ENCODE measurements around the gene DOK7.
A peak's percentile ranks its signal among the peaks of the same experiment; 100 is the strongest.
"Not testable (repeated sequence)": the region's sequence is repeated elsewhere in the genome, so short reads cannot be mapped to it uniquely, and the experiment has no call there.

DOK7 gene

GRCh38 chr4:3451956-3452355 is 11.2 kb upstream of the DOK7 start:
- Mint-ChIP-seq H3K9me3 (peaks cover 6 to 8% of the 10 kb centered on the region in 2 donors), H3K27ac (no peak overlapping the region), H3K4me3 (no peak overlapping the region), H3K4me1 (ENCODE audit: low read depth in 2 of 2) (peaks cover 0 to 2% of the 10 kb centered on the region in 2 donors), H3K27me3 (peaks cover 0 to 32% of the 10 kb centered on the region in 2 donors), H3K36me3 (ENCODE audit: insufficient read depth) (no peaks in the 10 kb centered on the region)
- ATAC-seq (replicated peaks) (no peak), DNase-seq (no peak)

- Mint-ChIP-seq H3K27ac (no peak overlapping the region), H3K4me3 (no peak overlapping the region), H3K36me3 (ENCODE audit: insufficient read depth) (no peaks in the 10 kb centered on the region), H3K27me3 (peaks cover 0 to 33% of the 10 kb centered on the region in 2 donors), H3K9me3 (peaks cover 6 to 8% of the 10 kb centered on the region in 2 donors), H3K4me1 (ENCODE audit: low read depth in 2 of 2) (peaks cover 0 to 2% of the 10 kb centered on the region in 2 donors)
- no peak for DNase-seq
- ATAC-seq (replicated peaks) = no peak
Measured at GRCh38 chr4:3452376-3452775, 10.7 kb upstream of the DOK7 start.

GRCh38 chr4:3455596-3455995 is 7.5 kb upstream of the DOK7 start:
- not testable (repeated sequence) for H3K4me1 Mint-ChIP-seq (ENCODE audit: low read depth in 2 of 2); DNase-seq; H3K4me3 Mint-ChIP-seq; H3K36me3 Mint-ChIP-seq (ENCODE audit: insufficient read depth); H3K27ac Mint-ChIP-seq; ATAC-seq (replicated peaks); H3K9me3 Mint-ChIP-seq
- peaks cover 0 to 43% of the 10 kb centered on the region in 2 donors for H3K27me3 Mint-ChIP-seq

- DNase-seq = no peak
- Mint-ChIP-seq H3K27me3 (peaks cover 10 to 66% of the 10 kb centered on the region in 2 donors), H3K9me3 (peaks cover 6 to 8% of the 10 kb centered on the region in 2 donors), H3K36me3 (ENCODE audit: insufficient read depth) (no peaks in the 10 kb centered on the region), H3K4me3 (no peak overlapping the region), H3K27ac (no peak overlapping the region), H3K4me1 (ENCODE audit: low read depth in 2 of 2) (peaks cover 4% of the 10 kb centered on the region in 2 donors)
- ATAC-seq (replicated peaks) = no peak
Measured at GRCh38 chr4:3458371-3458770, 4.7 kb upstream of the DOK7 start.

GRCh38 chr4:3459156-3459555 is 4.0 kb upstream of the DOK7 start:
- DNase-seq; ATAC-seq (replicated peaks); H3K27ac Mint-ChIP-seq; H3K4me3 Mint-ChIP-seq; H3K4me1 Mint-ChIP-seq (ENCODE audit: low read depth in 2 of 2); H3K36me3 Mint-ChIP-seq (ENCODE audit: insufficient read depth); H3K9me3 Mint-ChIP-seq: not testable (repeated sequence)
- H3K27me3 Mint-ChIP-seq = peaks cover 11 to 68% of the 10 kb centered on the region in 2 donors

- H3K9me3 Mint-ChIP-seq = no peaks in the 10 kb centered on the region
- peaks cover 4% of the 10 kb centered on the region in 2 donors for H3K4me1 Mint-ChIP-seq (ENCODE audit: low read depth in 2 of 2)
- no peak for ATAC-seq (replicated peaks)
- DNase-seq = no peak
- peaks cover 25 to 75% of the 10 kb centered on the region in 2 donors for H3K27me3 Mint-ChIP-seq
- no peaks in the 10 kb centered on the region for H3K36me3 Mint-ChIP-seq (ENCODE audit: insufficient read depth)
- H3K27ac Mint-ChIP-seq = no peak overlapping the region
- no peak overlapping the region for H3K4me3 Mint-ChIP-seq
Measured at GRCh38 chr4:3460926-3461325, 2.2 kb upstream of the DOK7 start.

- no peak for ATAC-seq (replicated peaks)
- peak overlapping the region in 1 of 2 donors; percentile 65 for H3K4me3 Mint-ChIP-seq
- H3K27me3 Mint-ChIP-seq = peaks cover 25 to 70% of the 10 kb centered on the region in 2 donors
Measured at GRCh38 chr4:3461515-3462291, 1.4 kb upstream of the DOK7 start.

GRCh38 chr4:3462321-3462789 is 751 bp upstream of the DOK7 start:
- Mint-ChIP-seq H3K36me3 (ENCODE audit: insufficient read depth) (no peaks in the 10 kb centered on the region), H3K4me3 (peak overlapping the region; percentile 63 to 65), H3K4me1 (ENCODE audit: low read depth in 2 of 2) (peaks cover 4% of the 10 kb centered on the region in 2 donors), H3K27ac (no peak overlapping the region), H3K27me3 (peaks cover 25 to 67% of the 10 kb centered on the region in 2 donors), H3K9me3 (no peaks in the 10 kb centered on the region)
- DNase-seq = no peak
- ATAC-seq (replicated peaks) = no peak

More at GRCh38 chr4:3461515-3462291, 1.4 kb upstream of the DOK7 start:
- no peak for DNase-seq
- H3K9me3 Mint-ChIP-seq = no peaks in the 10 kb centered on the region
- peaks cover 4% of the 10 kb centered on the region in 2 donors for H3K4me1 Mint-ChIP-seq (ENCODE audit: low read depth in 2 of 2)
- no peak overlapping the region for H3K27ac Mint-ChIP-seq
- H3K36me3 Mint-ChIP-seq (ENCODE audit: insufficient read depth) = no peaks in the 10 kb centered on the region

- DNase-seq = no peak
- Mint-ChIP-seq H3K9me3 (no peaks in the 10 kb centered on the region), H3K27ac (no peak overlapping the region), H3K4me3 (peak overlapping the region; percentile 63 to 65), H3K27me3 (peaks cover 25 to 61% of the 10 kb centered on the region in 2 donors), H3K4me1 (ENCODE audit: low read depth in 2 of 2) (peaks cover 4% of the 10 kb centered on the region in 2 donors), H3K36me3 (ENCODE audit: insufficient read depth) (no peaks in the 10 kb centered on the region)
- no peak for ATAC-seq (replicated peaks)
Measured at GRCh38 chr4:3463556-3464348, 646 bp downstream of the DOK7 start.

- Mint-ChIP-seq H3K9me3 (no peaks in the 10 kb centered on the region), H3K4me1 (ENCODE audit: low read depth in 2 of 2) (peaks cover 4% of the 10 kb centered on the region in 2 donors), H3K4me3 (peak overlapping the region in 1 of 2 donors; percentile 29), H3K36me3 (ENCODE audit: insufficient read depth) (no peaks in the 10 kb centered on the region), H3K27ac (no peak overlapping the region), H3K27me3 (peaks cover 25 to 54% of the 10 kb centered on the region in 2 donors)
- DNase-seq (no peak), ATAC-seq (replicated peaks) (no peak)
Measured at GRCh38 chr4:3464349-3464905, 1.3 kb downstream of the DOK7 start.

- ATAC-seq (replicated peaks) = no peak
- H3K4me1 Mint-ChIP-seq (ENCODE audit: low read depth in 2 of 2) = peaks cover 4% of the 10 kb centered on the region in 2 donors
- no peaks in the 10 kb centered on the region for H3K36me3 Mint-ChIP-seq (ENCODE audit: insufficient read depth)
- no peak overlapping the region for H3K27ac Mint-ChIP-seq
- no peaks in the 10 kb centered on the region for H3K9me3 Mint-ChIP-seq
- peaks cover 25 to 47% of the 10 kb centered on the region in 2 donors for H3K27me3 Mint-ChIP-seq
- no peak for DNase-seq
- H3K4me3 Mint-ChIP-seq = no peak overlapping the region
Measured at GRCh38 chr4:3464911-3465697, 2.0 kb downstream of the DOK7 start.

GRCh38 chr4:3465698-3466671 is 2.9 kb downstream of the DOK7 start:
- Mint-ChIP-seq H3K36me3 (ENCODE audit: insufficient read depth) (no peaks in the 10 kb centered on the region), H3K27ac (no peak overlapping the region), H3K27me3 (peaks cover 25 to 39% of the 10 kb centered on the region in 2 donors), H3K9me3 (no peaks in the 10 kb centered on the region), H3K4me3 (no peak overlapping the region), H3K4me1 (ENCODE audit: low read depth in 2 of 2) (peaks cover 4% of the 10 kb centered on the region in 2 donors)
- ATAC-seq (replicated peaks) = no peak
- no peak for DNase-seq
